Measurements from ENCODE around the gene CMC2. TPM values are rescaled to one million over a fixed set of nuclear protein-coding genes. Genes with fewer than 3 reads are reported as not detected.

Gene CMC2
- total and polyA plus RNA-seq, 9 of the 15 experiments (the other 6 are each of a cell fraction or from before 2014, with no cell fraction given) = 122 to 501 (median 172) TPM

GRCh38 chr16:81035398-81035974, 28.8 kb upstream of the CMC2 start, which contains the start of gene ATMIN (continued):
- TF ChIP-seq, protein P1, sequence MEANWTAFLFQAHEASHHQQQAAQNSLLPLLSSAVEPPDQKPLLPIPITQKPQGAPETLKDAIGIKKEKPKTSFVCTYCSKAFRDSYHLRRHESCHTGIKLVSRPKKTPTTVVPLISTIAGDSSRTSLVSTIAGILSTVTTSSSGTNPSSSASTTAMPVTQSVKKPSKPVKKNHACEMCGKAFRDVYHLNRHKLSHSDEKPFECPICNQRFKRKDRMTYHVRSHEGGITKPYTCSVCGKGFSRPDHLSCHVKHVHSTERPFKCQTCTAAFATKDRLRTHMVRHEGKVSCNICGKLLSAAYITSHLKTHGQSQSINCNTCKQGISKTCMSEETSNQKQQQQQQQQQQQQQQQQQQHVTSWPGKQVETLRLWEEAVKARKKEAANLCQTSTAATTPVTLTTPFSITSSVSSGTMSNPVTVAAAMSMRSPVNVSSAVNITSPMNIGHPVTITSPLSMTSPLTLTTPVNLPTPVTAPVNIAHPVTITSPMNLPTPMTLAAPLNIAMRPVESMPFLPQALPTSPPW (CRISPR knock-in tag; IDR thresholded peaks at IDR 0.05) = peak; percentile 65
- TF ChIP-seq E2F6 (IDR thresholded peaks at IDR 0.05; ENCODE audit: borderline replicate concordance in 1 of 2, extremely low read depth in 1 of 2, insufficient read depth in 1 of 2, insufficient read length in 1 of 2, low read depth in 1 of 2, low read length in 1 of 2, poor library complexity in 1 of 2, severe bottlenecking in 1 of 2) = peak in 1 of 2 experiments; percentile 60
- TF ChIP-seq DEAF1 (CRISPR knock-in tag; IDR thresholded peaks at IDR 0.05) = peak; percentile 52; the same call in 1 of the 2 replicates
- peak; percentile 48; the same call in 1 of the 2 replicates for TF ChIP-seq TFAP4 (CRISPR knock-in tag; IDR thresholded peaks at IDR 0.05; ENCODE audit: borderline replicate concordance)
- TF ChIP-seq MYC (IDR thresholded peaks at IDR 0.05; ENCODE audit: low read depth, low read length) = peak; percentile 51; the same call in 1 of the 2 replicates
- no peak for TF ChIP-seq MYC (CRISPR knock-in tag; IDR thresholded peaks at IDR 0.05; ENCODE audit: borderline replicate concordance, low read depth)
- TF ChIP-seq TAL1 (IDR thresholded peaks at IDR 0.05) = no peak
- TF ChIP-seq CSDE1 (IDR thresholded peaks at IDR 0.05) = no peak
- TF ChIP-seq POLR3A (IDR thresholded peaks at IDR 0.05; ENCODE audit: borderline replicate concordance, extremely low read depth, insufficient read depth, insufficient read length) = no peak
- no peak for TF ChIP-seq RAD51 (IDR thresholded peaks at IDR 0.05; ENCODE audit: borderline replicate concordance, low read depth)
- TF ChIP-seq MLLT1 (IDR thresholded peaks at IDR 0.05) = no peak
- TF ChIP-seq CREBBP (IDR thresholded peaks at IDR 0.05; ENCODE audit: low read depth, low read length) = no peak
- TF ChIP-seq THRAP3 (IDR thresholded peaks at IDR 0.05; ENCODE audit: borderline replicate concordance) = no peak
- TF ChIP-seq, protein P2, sequence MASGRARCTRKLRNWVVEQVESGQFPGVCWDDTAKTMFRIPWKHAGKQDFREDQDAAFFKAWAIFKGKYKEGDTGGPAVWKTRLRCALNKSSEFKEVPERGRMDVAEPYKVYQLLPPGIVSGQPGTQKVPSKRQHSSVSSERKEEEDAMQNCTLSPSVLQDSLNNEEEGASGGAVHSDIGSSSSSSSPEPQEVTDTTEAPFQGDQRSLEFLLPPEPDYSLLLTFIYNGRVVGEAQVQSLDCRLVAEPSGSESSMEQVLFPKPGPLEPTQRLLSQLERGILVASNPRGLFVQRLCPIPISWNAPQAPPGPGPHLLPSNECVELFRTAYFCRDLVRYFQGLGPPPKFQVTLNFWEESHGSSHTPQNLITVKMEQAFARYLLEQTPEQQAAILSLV (tag; IDR thresholded peaks at IDR 0.05) = no peak
- no peak for TF ChIP-seq NUFIP1 (IDR thresholded peaks at IDR 0.05; ENCODE audit: partially characterized antibody)
- TF ChIP-seq, protein P3, sequence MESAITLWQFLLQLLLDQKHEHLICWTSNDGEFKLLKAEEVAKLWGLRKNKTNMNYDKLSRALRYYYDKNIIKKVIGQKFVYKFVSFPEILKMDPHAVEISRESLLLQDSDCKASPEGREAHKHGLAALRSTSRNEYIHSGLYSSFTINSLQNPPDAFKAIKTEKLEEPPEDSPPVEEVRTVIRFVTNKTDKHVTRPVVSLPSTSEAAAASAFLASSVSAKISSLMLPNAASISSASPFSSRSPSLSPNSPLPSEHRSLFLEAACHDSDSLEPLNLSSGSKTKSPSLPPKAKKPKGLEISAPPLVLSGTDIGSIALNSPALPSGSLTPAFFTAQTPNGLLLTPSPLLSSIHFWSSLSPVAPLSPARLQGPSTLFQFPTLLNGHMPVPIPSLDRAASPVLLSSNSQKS (CRISPR knock-in tag; IDR thresholded peaks at IDR 0.05) = no peak
- TF ChIP-seq MEF2D (tag; conservative IDR thresholded peaks at IDR 0.05; ENCODE audit: low read depth) = no peak
- no peak for TF ChIP-seq ZNF785 (CRISPR knock-in tag; IDR thresholded peaks at IDR 0.05)
